Upper lobe of right lung (tissue), 1 donor: ENCODE results near the gene PARVA. TPM values are rescaled to one million over a fixed set of nuclear protein-coding genes. Genes with fewer than 3 reads are reported as not detected.

Experiments used
- ATAC-seq: fragments of 200-7000 bp; cut with Tn5 transposase; one replicate; pipeline ENCODE4 v1.9.1; 2020; ENCODE audit warnings: mild to moderate bottlenecking, moderate library complexity
- DNase-seq: peaks from one replicate; pipeline ENCODE4 v3.0.0-alpha.2; 2020
- H3K27ac ChIP-seq: fragments of 200-600 bp; one replicate; pipeline ENCODE4 v1.8.0; 2022
- H3K27me3 ChIP-seq: fragments of 200-600 bp; one replicate; pipeline ENCODE4 v1.8.0; 2022; ENCODE audit warnings: mild to moderate bottlenecking
- H3K36me3 ChIP-seq: fragments of 200-600 bp; one replicate; pipeline ENCODE4 v1.8.0; 2022
- H3K4me1 ChIP-seq: fragments of 200-600 bp; one replicate; pipeline ENCODE4 v1.8.0; 2022
- H3K4me3 ChIP-seq: fragments of 200-600 bp; one replicate; pipeline ENCODE4 v1.8.0; 2022; ENCODE audit warnings: mild to moderate bottlenecking
- H3K9me3 ChIP-seq: fragments of 200-600 bp; one replicate; pipeline ENCODE4 v1.8.0; 2022
- CTCF ChIP-seq: fragments of 200-600 bp; IDR thresholded peaks from one replicate; pipeline ENCODE4 v1.8.0; 2022; ENCODE audit warnings: antibody characterized with exemption
- intact Hi-C: fragments of 100-400 bp; cut with DNase I; formaldehyde crosslinking; loops from one replicate; pipeline ENCODE4 v1.11.0; 2022
- total RNA-seq: library from RNA; stranded (reverse); fragmentation: NEBNext Ultra II Directional; extraction: Animal tissue kit (Norgen Biotek cat#: 25700); gene quantifications from one replicate; pipeline ENCODE4 v1.2.1, GENCODE V29; 2021
- donor health status: DM: no; HTN: yes; CAD: no; lungs with severe emphysema.

PARVA gene
- total RNA-seq, 1 donor from 2014 or later, result 84.0 TPM

DNA sequence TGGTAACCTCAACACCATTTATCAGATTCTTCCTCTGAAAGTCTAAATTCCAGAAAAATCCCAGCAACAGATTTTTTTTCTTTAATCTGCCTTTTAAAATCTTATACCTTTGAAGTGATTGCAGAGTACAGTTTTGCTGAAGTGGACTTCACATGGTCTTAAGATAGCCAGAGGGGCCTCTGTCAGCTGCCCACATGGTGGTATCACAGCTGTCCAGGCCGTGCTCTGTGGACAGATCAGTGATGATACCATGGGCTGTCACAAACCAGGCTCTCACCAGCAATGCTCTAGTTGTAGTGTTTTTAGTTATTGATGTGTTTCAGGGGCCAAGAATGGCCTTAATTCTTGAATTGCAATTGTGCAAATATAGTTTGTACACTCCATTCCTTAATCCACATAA lies 44.0 kb downstream of the PARVA start:
- no peak overlapping the region for H3K27ac ChIP-seq
- intact Hi-C loops, result no loop called here
- ATAC-seq (no peak), DNase-seq (no peak)
- no peaks in the 10 kb centered on the region for H3K36me3 ChIP-seq
- no peaks in the 10 kb centered on the region for H3K27me3 ChIP-seq
- H3K4me3 ChIP-seq, result no peak overlapping the region
- TF ChIP-seq CTCF, result no peak
- no peaks in the 10 kb centered on the region for H3K4me1 ChIP-seq
- no peaks in the 10 kb centered on the region for H3K9me3 ChIP-seq

DNA sequence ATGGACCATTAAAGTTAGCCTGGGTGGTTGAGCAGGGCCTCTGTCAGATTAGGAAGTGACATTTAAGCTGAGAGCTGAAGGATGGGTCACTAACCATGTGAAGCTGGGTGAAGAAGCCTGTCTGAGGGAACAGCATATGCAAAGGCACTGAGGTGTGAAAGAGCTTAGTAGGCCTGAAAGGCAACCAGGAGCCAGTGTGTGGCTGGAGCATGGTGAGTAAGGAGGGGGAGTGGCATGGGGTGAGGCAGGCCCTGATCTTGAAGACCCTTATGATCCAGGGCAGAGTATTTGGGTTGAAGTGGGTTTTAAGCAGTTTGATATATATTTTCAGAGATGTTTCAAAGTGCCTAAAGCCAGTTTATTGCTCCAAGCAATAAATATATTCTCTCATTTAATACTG lies 48.8 kb downstream of the PARVA start:
- Histone ChIP-seq H3K9me3 (no peaks in the 10 kb centered on the region), H3K27ac (no peak overlapping the region), H3K27me3 (no peaks in the 10 kb centered on the region), H3K4me3 (no peak overlapping the region), H3K36me3 (no peaks in the 10 kb centered on the region), H3K4me1 (peaks cover 13% of the 10 kb centered on the region)
- intact Hi-C loops, result no loop called here
- no peak for TF ChIP-seq CTCF
- no peak for ATAC-seq
- no peak for DNase-seq

DNA sequence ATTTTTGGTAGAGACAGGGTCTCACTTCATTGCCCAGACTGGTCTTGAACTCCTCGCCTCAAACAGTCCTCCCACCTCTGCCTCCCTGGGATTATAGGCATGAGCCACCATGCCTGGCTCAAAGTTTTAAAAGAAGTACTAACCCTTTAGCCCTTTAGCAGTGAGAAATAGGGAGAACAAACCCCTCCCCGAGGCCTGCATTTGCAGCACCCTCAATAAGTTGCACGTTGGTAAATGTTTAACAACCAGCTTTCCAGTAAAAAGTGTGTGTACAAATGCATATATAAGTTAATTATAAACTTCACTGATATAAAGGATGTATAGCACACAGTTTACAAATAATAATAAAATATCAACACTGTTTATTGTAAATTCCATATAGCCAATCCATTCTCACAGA lies 51.8 kb downstream of the PARVA start:
- no peak for TF ChIP-seq CTCF
- no peaks in the 10 kb centered on the region for H3K27me3 ChIP-seq
- no peak for DNase-seq
- no peaks in the 10 kb centered on the region for H3K36me3 ChIP-seq
- intact Hi-C loops, result no loop called here
- H3K4me3 ChIP-seq, result no peak overlapping the region
- no peak overlapping the region for H3K27ac ChIP-seq
- no peaks in the 10 kb centered on the region for H3K9me3 ChIP-seq
- H3K4me1 ChIP-seq, result peaks cover 28% of the 10 kb centered on the region
- no peak for ATAC-seq

GRCh38 chr11:12430351-12430750 lies 53.0 kb downstream of the PARVA start:
- Histone ChIP-seq H3K4me3 (no peak overlapping the region), H3K9me3 (no peaks in the 10 kb centered on the region), H3K27me3 (no peaks in the 10 kb centered on the region), H3K27ac (peak overlapping the region; percentile 44), H3K36me3 (no peaks in the 10 kb centered on the region), H3K4me1 (peaks cover 36% of the 10 kb centered on the region)
- TF ChIP-seq CTCF, result no peak
- intact Hi-C loops, result no loop called here
- ATAC-seq (no peak), DNase-seq (no peak)

- peaks cover 38% of the 10 kb centered on the region for H3K4me1 ChIP-seq
- intact Hi-C loops, result no loop called here
- H3K4me3 ChIP-seq, result no peak overlapping the region
- no peak for TF ChIP-seq CTCF
- H3K9me3 ChIP-seq, result no peaks in the 10 kb centered on the region
- peak overlapping the region; percentile 44 for H3K27ac ChIP-seq
- no peaks in the 10 kb centered on the region for H3K27me3 ChIP-seq
- no peaks in the 10 kb centered on the region for H3K36me3 ChIP-seq
- ATAC-seq, result peak; percentile 79
- DNase-seq, result no peak
Measured at GRCh38 chr11:12430954-12431595, 53.7 kb downstream of the PARVA start.

DNA sequence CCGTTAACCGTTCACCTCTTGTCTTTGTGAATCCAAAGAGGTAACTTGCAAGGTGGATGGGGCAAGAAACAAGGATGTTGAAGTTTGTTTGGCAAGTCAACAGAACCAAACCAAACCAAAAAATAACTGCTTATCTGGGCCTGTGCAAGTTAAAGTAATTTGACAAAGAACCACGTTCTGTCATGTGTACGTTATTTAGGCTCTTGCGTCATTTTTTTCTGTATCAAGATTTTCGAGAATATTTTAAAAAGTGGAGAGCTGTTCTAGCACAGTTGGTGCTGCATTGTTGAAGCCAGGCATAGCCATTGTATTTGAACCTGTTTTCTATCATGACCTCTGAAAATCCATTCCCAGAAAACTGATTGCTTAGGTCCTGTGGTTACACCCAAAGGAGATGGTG lies 55.1 kb downstream of the PARVA start:
- Histone ChIP-seq H3K4me1 (peaks cover 39% of the 10 kb centered on the region), H3K4me3 (no peak overlapping the region), H3K9me3 (no peaks in the 10 kb centered on the region), H3K36me3 (no peaks in the 10 kb centered on the region), H3K27me3 (no peaks in the 10 kb centered on the region), H3K27ac (no peak overlapping the region)
- DNase-seq, result no peak
- TF ChIP-seq CTCF, result no peak
- intact Hi-C loops, result no loop called here
- no peak for ATAC-seq
